ENCODE results near the gene SAFB. TPM values are rescaled to one million over a fixed set of nuclear protein-coding genes. Genes with fewer than 3 reads are reported as not detected.

Gene SAFB
- total and polyA plus RNA-seq, 2 experiments from 2014 or later = 36.5 to 49.4 TPM

- Histone ChIP-seq H3K9me2 (ENCODE audit: insufficient read depth) (no peaks in the 10 kb centered on the region), H3K36me3 (ENCODE audit: low read depth) (peaks cover 64% of the 10 kb centered on the region), H3K27ac (no peak overlapping the region), H3K4me3 (no peak overlapping the region), H3F3A (ENCODE audit: insufficient read depth) (peaks cover 4% of the 10 kb centered on the region; the same call in 1 of the 2 replicates), H2AFZ (no peak overlapping the region), H3K79me2 (ENCODE audit: insufficient read depth) (peaks cover 45% of the 10 kb centered on the region), H3K4me2 (ENCODE audit: unreplicated experiment) (no peak overlapping the region), H3K27me3 (replicated peaks; ENCODE audit: insufficient read depth) (no peaks in the 10 kb centered on the region), H3K9me3 (ENCODE audit: low read depth) (no peaks in the 10 kb centered on the region), H4K20me1 (ENCODE audit: insufficient read depth) (no peaks in the 10 kb centered on the region; the same call in 1 of the 2 replicates), H3K9ac (no peak overlapping the region), H3K4me1 (ENCODE audit: insufficient read depth) (no peaks in the 10 kb centered on the region)
- no peak for TF ChIP-seq EZH2phosphoT487 (IDR thresholded peaks at IDR 0.05; ENCODE audit: insufficient read depth, low read depth)
- TF ChIP-seq EZH2 (IDR thresholded peaks at IDR 0.05; ENCODE audit: insufficient read depth, poor library complexity, severe bottlenecking) = no peak
- in situ Hi-C loops (cut with MboI) = no loop called here
- WGBS, 2 experiments (ENCODE audit: low coverage in 1 of 2, low lambda C conversion rate in 2 of 2, missing lambda C conversion rate in 2 of 2) = 80 to 84% methylated on average over 8 of the region's 8 CpGs
- no peak for DNase-seq
Measured at GRCh38 chr19:5600797-5601196, 22.1 kb upstream of the SAFB start.

DNA sequence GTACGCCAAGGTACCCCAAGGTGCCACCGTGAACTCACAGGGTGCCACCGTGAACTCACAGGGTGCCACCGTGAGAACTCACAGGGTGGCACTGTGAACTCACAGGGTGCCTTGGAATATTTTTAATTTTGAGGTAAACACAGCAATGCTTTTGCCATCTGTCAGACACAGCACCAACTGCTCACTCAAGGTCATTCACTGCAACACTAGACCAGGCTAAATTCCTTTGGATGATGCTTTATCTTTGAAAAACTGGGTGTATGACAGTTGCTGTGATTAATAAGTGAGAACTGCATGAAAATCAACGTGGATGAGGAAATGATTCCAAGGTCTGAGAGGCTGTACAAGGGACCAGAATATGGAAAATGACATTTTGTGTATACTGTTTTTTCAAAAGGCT lies 19.3 kb upstream of the SAFB start:
- in situ Hi-C loops (cut with MboI) = no loop called here
- 76 to 78% methylated on average over 5 of the region's 5 CpGs for WGBS, 2 experiments (ENCODE audit: low coverage in 1 of 2, low lambda C conversion rate in 2 of 2, missing lambda C conversion rate in 2 of 2)

GRCh38 chr19:5605362-5605761 lies 17.5 kb upstream of the SAFB start:
- Histone ChIP-seq H3K4me2 (ENCODE audit: unreplicated experiment) (no peak overlapping the region), H2AFZ (no peak overlapping the region), H3F3A (ENCODE audit: insufficient read depth) (peaks cover 1% of the 10 kb centered on the region; the same call in 1 of the 2 replicates), H3K9me3 (ENCODE audit: low read depth) (no peaks in the 10 kb centered on the region), H3K36me3 (ENCODE audit: low read depth) (peaks cover 68% of the 10 kb centered on the region), H3K9ac (no peak overlapping the region), H3K27ac (no peak overlapping the region), H4K20me1 (ENCODE audit: insufficient read depth) (no peaks in the 10 kb centered on the region; the same call in 1 of the 2 replicates), H3K27me3 (replicated peaks; ENCODE audit: insufficient read depth) (no peaks in the 10 kb centered on the region), H3K4me1 (ENCODE audit: insufficient read depth) (no peaks in the 10 kb centered on the region), H3K79me2 (ENCODE audit: insufficient read depth) (peaks cover 83% of the 10 kb centered on the region), H3K4me3 (no peak overlapping the region), H3K9me2 (ENCODE audit: insufficient read depth) (no peaks in the 10 kb centered on the region)
- TF ChIP-seq EZH2phosphoT487 (IDR thresholded peaks at IDR 0.05; ENCODE audit: insufficient read depth, low read depth) (no peak), EZH2 (IDR thresholded peaks at IDR 0.05; ENCODE audit: insufficient read depth, poor library complexity, severe bottlenecking) (no peak)
- WGBS, 2 experiments (ENCODE audit: low coverage in 1 of 2, low lambda C conversion rate in 2 of 2, missing lambda C conversion rate in 2 of 2) = 98 to 99% methylated on average over 3 of the region's 3 CpGs
- DNase-seq = no peak
- in situ Hi-C loops (cut with MboI) = no loop called here

More for the DNA sequence above, 19.3 kb upstream of the SAFB start:
- H3K4me3 ChIP-seq = no peak overlapping the region
- no peaks in the 10 kb centered on the region for H3K4me1 ChIP-seq (ENCODE audit: insufficient read depth)
- no peak for DNase-seq
- no peaks in the 10 kb centered on the region; the same call in 1 of the 2 replicates for H4K20me1 ChIP-seq (ENCODE audit: insufficient read depth)
- H3K9me2 ChIP-seq (ENCODE audit: insufficient read depth) = no peaks in the 10 kb centered on the region
- H3K79me2 ChIP-seq (ENCODE audit: insufficient read depth) = peaks cover 67% of the 10 kb centered on the region
- peaks cover 4% of the 10 kb centered on the region; the same call in 1 of the 2 replicates for H3F3A ChIP-seq (ENCODE audit: insufficient read depth)
- peaks cover 73% of the 10 kb centered on the region for H3K36me3 ChIP-seq (ENCODE audit: low read depth)
- H3K9me3 ChIP-seq (ENCODE audit: low read depth) = no peaks in the 10 kb centered on the region
- H3K27me3 ChIP-seq (replicated peaks; ENCODE audit: insufficient read depth) = no peaks in the 10 kb centered on the region
- no peak for TF ChIP-seq EZH2 (IDR thresholded peaks at IDR 0.05; ENCODE audit: insufficient read depth, poor library complexity, severe bottlenecking)
- no peak for TF ChIP-seq EZH2phosphoT487 (IDR thresholded peaks at IDR 0.05; ENCODE audit: insufficient read depth, low read depth)
- no peak overlapping the region for H2AFZ ChIP-seq
- H3K9ac ChIP-seq = no peak overlapping the region
- H3K27ac ChIP-seq = no peak overlapping the region
- no peak overlapping the region for H3K4me2 ChIP-seq (ENCODE audit: unreplicated experiment)

DNA sequence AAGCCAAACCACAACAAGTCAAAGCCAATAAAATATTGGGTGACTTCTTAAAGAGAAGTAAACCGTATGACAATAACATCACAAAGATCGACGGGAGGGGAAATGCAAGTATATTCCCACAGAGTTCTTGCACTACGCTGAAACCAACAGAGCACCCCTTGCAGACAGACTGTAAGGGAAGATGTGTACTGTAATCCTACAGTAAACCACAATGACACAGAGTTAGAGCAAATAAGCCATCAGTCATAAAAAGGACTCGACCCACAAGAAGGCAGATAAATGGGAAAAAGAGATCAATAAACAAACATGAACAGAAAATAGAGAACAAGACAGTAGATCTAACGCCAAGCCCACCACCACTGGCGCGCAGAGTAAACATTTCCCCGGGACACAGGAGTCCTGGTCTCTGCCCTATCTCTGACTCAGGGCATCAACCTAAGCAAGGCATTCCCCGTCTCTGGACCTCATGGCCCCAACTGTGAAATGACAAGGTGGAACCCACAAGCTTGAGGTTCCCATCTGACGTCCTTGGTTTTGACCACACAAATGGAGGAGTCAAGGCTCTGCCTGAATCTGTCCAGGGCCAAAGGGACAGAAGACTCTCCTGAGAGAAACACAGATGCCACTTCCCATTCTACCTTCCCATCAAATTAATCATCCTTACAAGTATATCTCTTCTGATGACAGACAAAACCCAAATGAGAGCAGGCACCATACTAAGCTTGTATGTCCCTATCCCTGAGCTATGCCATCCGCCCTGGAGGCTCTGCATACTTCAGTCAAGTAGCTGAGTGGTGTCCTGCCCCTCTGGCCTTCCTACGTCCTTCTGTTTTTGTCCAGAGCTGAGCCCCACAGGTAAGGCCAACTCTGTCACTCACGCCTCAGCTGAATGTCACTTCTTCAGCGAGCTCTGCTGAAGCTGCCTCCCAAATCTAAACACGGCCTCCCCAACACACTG lies 15.3 kb upstream of the SAFB start:
- Histone ChIP-seq H4K20me1 (ENCODE audit: insufficient read depth) (no peaks in the 10 kb centered on the region; the same call in 1 of the 2 replicates), H3K4me1 (ENCODE audit: insufficient read depth) (no peaks in the 10 kb centered on the region), H3K9me3 (ENCODE audit: low read depth) (no peaks in the 10 kb centered on the region), H3K9ac (no peak overlapping the region), H3K36me3 (ENCODE audit: low read depth) (peaks cover 79% of the 10 kb centered on the region), H3F3A (ENCODE audit: insufficient read depth) (no peaks in the 10 kb centered on the region), H3K27ac (no peak overlapping the region), H3K9me2 (ENCODE audit: insufficient read depth) (no peaks in the 10 kb centered on the region), H3K4me2 (ENCODE audit: unreplicated experiment) (no peak overlapping the region), H3K4me3 (no peak overlapping the region), H3K79me2 (ENCODE audit: insufficient read depth) (peaks cover 89% of the 10 kb centered on the region), H3K27me3 (replicated peaks; ENCODE audit: insufficient read depth) (no peaks in the 10 kb centered on the region), H2AFZ (no peak overlapping the region)
- no peak for TF ChIP-seq EZH2 (IDR thresholded peaks at IDR 0.05; ENCODE audit: insufficient read depth, poor library complexity, severe bottlenecking)
- TF ChIP-seq EZH2phosphoT487 (IDR thresholded peaks at IDR 0.05; ENCODE audit: insufficient read depth, low read depth) = no peak
- 94 to 95% methylated on average over 16 of the region's 16 CpGs for WGBS, 2 experiments (ENCODE audit: low coverage in 1 of 2, low lambda C conversion rate in 2 of 2, missing lambda C conversion rate in 2 of 2)
- in situ Hi-C loops (cut with MboI) = no loop called here
- DNase-seq = no peak
